Liver (tissue), 9 donors: ENCODE results near the gene IFT81. TPM values are rescaled to one million over a fixed set of nuclear protein-coding genes. Genes with fewer than 3 reads are reported as not detected.
A peak's percentile ranks its signal among the peaks of the same experiment; 100 is the strongest.

Experiments
- DNase-seq: peaks from one replicate; pipeline ENCODE4 v3.0.0-alpha.2; 2017; ENCODE audit warnings: low spot score
- H3K27ac ChIP-seq, 2 donors: one replicate each; pipeline ENCODE4 v1.7.0; 2013; ENCODE audit warnings: inconsistent platforms in 2 of 2, low read length in 2 of 2, control low read depth in 1 of 2, low read depth in 1 of 2, mild to moderate bottlenecking in 1 of 2
- H3K27me3 ChIP-seq, 4 donors: one replicate each; pipeline versions ENCODE4 v1.6.1 to v1.7.0; 2013; ENCODE audit warnings: low read length in 3 of 4, inconsistent platforms in 1 of 4, mild to moderate bottlenecking in 1 of 4, moderate library complexity in 1 of 4; ENCODE audit not compliant: control insufficient read depth in 4 of 4, insufficient read depth in 4 of 4
- H3K36me3 ChIP-seq, 4 donors: one replicate each; pipeline versions ENCODE4 v1.6.1 to v1.7.0; 2013; ENCODE audit warnings: low read length in 3 of 4, mild to moderate bottlenecking in 3 of 4, low read depth in 1 of 4, moderate library complexity in 1 of 4; ENCODE audit not compliant: control insufficient read depth in 4 of 4, insufficient read depth in 3 of 4
- H3K4me1 ChIP-seq, 4 donors: one replicate each; pipeline versions ENCODE4 v1.6.1 to v1.7.0; 2013; ENCODE audit warnings: low read length in 3 of 4, mild to moderate bottlenecking in 3 of 4, moderate library complexity in 1 of 4; ENCODE audit not compliant: control insufficient read depth in 4 of 4, insufficient read depth in 4 of 4
- H3K4me3 ChIP-seq, 3 donors: one replicate each; pipeline versions ENCODE4 v1.6.1 to v1.7.0; 2013; ENCODE audit warnings: low read length in 3 of 3, control low read depth in 1 of 3, low read depth in 1 of 3, mild to moderate bottlenecking in 1 of 3
- H3K9ac ChIP-seq, 2 donors: one replicate each; pipeline ENCODE4 v1.7.0; 2013; ENCODE audit warnings: low read length in 2 of 2, mild to moderate bottlenecking in 2 of 2, moderate library complexity in 2 of 2, control low read depth in 1 of 2, low read depth in 1 of 2
- H3K9me3 ChIP-seq, 4 donors: one replicate each; pipeline versions ENCODE4 v1.6.1 to v1.7.0; 2013; ENCODE audit warnings: low read length in 3 of 4; ENCODE audit not compliant: control insufficient read depth in 4 of 4
- EGR1 ChIP-seq, 2 donors: IDR thresholded peaks; 2 replicates each; pipeline ENCODE4 v1.6.1; 2016 to 2018; ENCODE audit warnings: antibody characterized with exemption in 2 of 2, low read depth in 2 of 2
- FOXA1 ChIP-seq: IDR thresholded peaks from 2 replicates; pipeline ENCODE4 v1.6.1; 2016; ENCODE audit warnings: antibody characterized with exemption
- FOXA2 ChIP-seq: IDR thresholded peaks from 2 replicates; pipeline ENCODE4 v1.6.1; 2016; ENCODE audit warnings: antibody characterized with exemption
- GABPA ChIP-seq, 2 donors: IDR thresholded peaks in 1 of 2; conservative IDR thresholded peaks in 1 of 2; 2 replicates each; pipeline ENCODE4 v1.6.1; 2016; ENCODE audit warnings: antibody characterized with exemption in 2 of 2, mild to moderate bottlenecking in 1 of 2, moderate library complexity in 1 of 2
- HNF4A ChIP-seq, 2 donors: conservative IDR thresholded peaks; 2 replicates each; pipeline ENCODE4 v1.6.1; 2016; ENCODE audit warnings: antibody characterized with exemption in 2 of 2, mild to moderate bottlenecking in 2 of 2
- JUND ChIP-seq, 2 donors: IDR thresholded peaks; 2 replicates each; pipeline ENCODE4 v1.6.1; 2016; ENCODE audit warnings: antibody characterized with exemption in 2 of 2
- RAD21 ChIP-seq, 2 donors: IDR thresholded peaks; 2 replicates each; pipeline ENCODE4 v1.6.1; 2016; ENCODE audit warnings: antibody characterized with exemption in 2 of 2, mild to moderate bottlenecking in 2 of 2
- RXRA ChIP-seq, 2 donors: IDR thresholded peaks; 2 replicates each; pipeline ENCODE4 v1.6.1; 2017 to 2018; ENCODE audit warnings: antibody characterized with exemption in 2 of 2, mild to moderate bottlenecking in 1 of 2
- SP1 ChIP-seq: IDR thresholded peaks from 2 replicates; pipeline ENCODE4 v1.6.1; 2018; ENCODE audit warnings: antibody characterized with exemption, mild to moderate bottlenecking
- YY1 ChIP-seq: IDR thresholded peaks from 2 replicates; pipeline ENCODE4 v1.6.1; 2016; ENCODE audit warnings: antibody characterized with exemption, mild to moderate bottlenecking
- WGBS: extraction: QIAGEN DNeasy Blood & Tissue Kit; methylation state at CpG from one replicate; pipeline ENCODE4 v1.1.7; 2013; 5-methylcytosine and 5-hydroxymethylcytosine counted together
- polyA plus RNA-seq, 2 donors: library from polyadenylated mRNA; stranded (reverse) in 1 of 2; unstranded in 1 of 2; fragments of 200-250 nt in 1 of 2; fragments of >200 nt in 1 of 2; fragmentation: Nextera tagmentation in 1 of 2; extraction: Ambion mirVana in 1 of 2; gene quantifications; one replicate each; pipeline versions ENCODE4 v1.2.1 to v1.2.3, GENCODE V29; 2013 to 2015
- total RNA-seq, 2 donors: library from RNA; depleted of rRNA; stranded (reverse); fragments of >200 nt; gene quantifications; one replicate each; pipeline ENCODE4 v1.2.3, GENCODE V29; 2014
- TF ChIP-seq, protein P1 (sequence below): fragments of 150-350 bp; IDR thresholded peaks from 2 replicates; pipeline ENCODE4 v1.5.1; 2017; ENCODE audit warnings: improper control_type of control experiment, low read depth, low read length; ENCODE audit not compliant: missing input control
- TF ChIP-seq, protein P2 (sequence below): IDR thresholded peaks from 2 replicates; pipeline ENCODE4 v1.6.1; 2016; ENCODE audit warnings: antibody characterized with exemption
- TF ChIP-seq, protein P3 (sequence below): IDR thresholded peaks from 2 replicates; pipeline ENCODE4 v1.6.1; 2016; ENCODE audit warnings: antibody characterized with exemption
- donor health status: healthy.
- donor health status: healthy.
- donor health status: healthy.
- donor health status: healthy.
- donor health status: healthy.

Gene IFT81
- total and polyA plus RNA-seq, 4 donors = 1.9 to 4.9 (median 2.8) TPM

DNA sequence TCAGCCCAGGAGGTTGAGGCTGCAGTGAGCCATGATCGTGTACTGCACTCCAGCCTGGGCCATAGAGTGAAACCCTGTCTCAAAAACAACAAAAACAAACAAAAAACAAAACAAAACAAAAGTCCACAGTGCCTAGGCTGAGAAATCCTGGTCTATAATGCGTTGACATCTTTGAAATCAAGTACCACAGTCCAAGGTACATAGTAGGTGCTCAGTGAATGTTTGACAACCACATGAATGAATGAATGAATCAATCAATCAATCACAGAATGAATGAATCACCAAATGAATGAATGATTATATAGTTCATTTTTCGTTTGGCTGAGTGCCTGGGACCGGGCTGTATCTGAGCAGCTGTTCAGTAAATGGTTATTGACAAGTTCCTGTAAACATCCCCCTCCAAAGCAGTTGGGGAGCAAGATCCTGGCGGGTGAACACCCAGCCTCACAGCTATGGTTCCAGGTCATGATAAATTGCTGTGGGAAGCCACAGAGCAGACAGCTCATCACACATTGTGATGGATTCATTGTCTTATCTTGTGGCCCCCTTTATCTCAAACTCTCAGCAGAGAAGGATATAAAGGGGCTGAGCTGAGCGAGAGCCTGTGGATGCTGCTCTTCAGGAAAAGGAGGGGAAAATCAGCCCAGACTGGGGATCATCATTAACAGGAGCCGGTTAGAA is 30.4 kb upstream of the IFT81 start:
- TF ChIP-seq FOXA1 = no peak
- TF ChIP-seq, protein P1, sequence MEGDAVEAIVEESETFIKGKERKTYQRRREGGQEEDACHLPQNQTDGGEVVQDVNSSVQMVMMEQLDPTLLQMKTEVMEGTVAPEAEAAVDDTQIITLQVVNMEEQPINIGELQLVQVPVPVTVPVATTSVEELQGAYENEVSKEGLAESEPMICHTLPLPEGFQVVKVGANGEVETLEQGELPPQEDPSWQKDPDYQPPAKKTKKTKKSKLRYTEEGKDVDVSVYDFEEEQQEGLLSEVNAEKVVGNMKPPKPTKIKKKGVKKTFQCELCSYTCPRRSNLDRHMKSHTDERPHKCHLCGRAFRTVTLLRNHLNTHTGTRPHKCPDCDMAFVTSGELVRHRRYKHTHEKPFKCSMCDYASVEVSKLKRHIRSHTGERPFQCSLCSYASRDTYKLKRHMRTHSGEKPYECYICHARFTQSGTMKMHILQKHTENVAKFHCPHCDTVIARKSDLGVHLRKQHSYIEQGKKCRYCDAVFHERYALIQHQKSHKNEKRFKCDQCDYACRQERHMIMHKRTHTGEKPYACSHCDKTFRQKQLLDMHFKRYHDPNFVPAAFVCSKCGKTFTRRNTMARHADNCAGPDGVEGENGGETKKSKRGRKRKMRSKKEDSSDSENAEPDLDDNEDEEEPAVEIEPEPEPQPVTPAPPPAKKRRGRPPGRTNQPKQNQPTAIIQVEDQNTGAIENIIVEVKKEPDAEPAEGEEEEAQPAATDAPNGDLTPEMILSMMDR = no peak
- TF ChIP-seq, protein P2, sequence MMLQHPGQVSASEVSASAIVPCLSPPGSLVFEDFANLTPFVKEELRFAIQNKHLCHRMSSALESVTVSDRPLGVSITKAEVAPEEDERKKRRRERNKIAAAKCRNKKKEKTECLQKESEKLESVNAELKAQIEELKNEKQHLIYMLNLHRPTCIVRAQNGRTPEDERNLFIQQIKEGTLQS = no peak
- no peak for TF ChIP-seq SP1
- no peak for TF ChIP-seq JUND (IDR thresholded peaks at IDR 0.05)
- TF ChIP-seq RXRA (IDR thresholded peaks at IDR 0.05) = no peak
- no peak for TF ChIP-seq RAD21 (IDR thresholded peaks at IDR 0.05)
- no peak for TF ChIP-seq HNF4A (conservative IDR thresholded peaks at IDR 0.05)
- TF ChIP-seq GABPA (IDR thresholded peaks at IDR 0.05 in 1 of 2, conservative IDR thresholded peaks at IDR 0.05 in 1 of 2) = no peak
- TF ChIP-seq EGR1 (IDR thresholded peaks at IDR 0.05; ENCODE audit: low read depth in 2 of 2) = no peak
- TF ChIP-seq FOXA2 = no peak
- TF ChIP-seq, protein P3, sequence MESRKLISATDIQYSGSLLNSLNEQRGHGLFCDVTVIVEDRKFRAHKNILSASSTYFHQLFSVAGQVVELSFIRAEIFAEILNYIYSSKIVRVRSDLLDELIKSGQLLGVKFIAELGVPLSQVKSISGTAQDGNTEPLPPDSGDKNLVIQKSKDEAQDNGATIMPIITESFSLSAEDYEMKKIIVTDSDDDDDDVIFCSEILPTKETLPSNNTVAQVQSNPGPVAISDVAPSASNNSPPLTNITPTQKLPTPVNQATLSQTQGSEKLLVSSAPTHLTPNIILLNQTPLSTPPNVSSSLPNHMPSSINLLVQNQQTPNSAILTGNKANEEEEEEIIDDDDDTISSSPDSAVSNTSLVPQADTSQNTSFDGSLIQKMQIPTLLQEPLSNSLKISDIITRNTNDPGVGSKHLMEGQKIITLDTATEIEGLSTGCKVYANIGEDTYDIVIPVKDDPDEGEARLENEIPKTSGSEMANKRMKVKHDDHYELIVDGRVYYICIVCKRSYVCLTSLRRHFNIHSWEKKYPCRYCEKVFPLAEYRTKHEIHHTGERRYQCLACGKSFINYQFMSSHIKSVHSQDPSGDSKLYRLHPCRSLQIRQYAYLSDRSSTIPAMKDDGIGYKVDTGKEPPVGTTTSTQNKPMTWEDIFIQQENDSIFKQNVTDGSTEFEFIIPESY = no peak
- Histone ChIP-seq H3K4me1 (peaks cover 9 to 30% (median 25%) of the 10 kb centered on the region in 4 donors), H3K36me3 (no peaks in the 10 kb centered on the region), H3K27me3 (no peaks in the 10 kb centered on the region), H3K9ac (no peak overlapping the region), H3K27ac (no peak overlapping the region), H3K9me3 (no peaks in the 10 kb centered on the region), H3K4me3 (no peak overlapping the region)
- WGBS = 64% methylated on average over 7 of the region's 7 CpGs
- DNase-seq = no peak

DNA sequence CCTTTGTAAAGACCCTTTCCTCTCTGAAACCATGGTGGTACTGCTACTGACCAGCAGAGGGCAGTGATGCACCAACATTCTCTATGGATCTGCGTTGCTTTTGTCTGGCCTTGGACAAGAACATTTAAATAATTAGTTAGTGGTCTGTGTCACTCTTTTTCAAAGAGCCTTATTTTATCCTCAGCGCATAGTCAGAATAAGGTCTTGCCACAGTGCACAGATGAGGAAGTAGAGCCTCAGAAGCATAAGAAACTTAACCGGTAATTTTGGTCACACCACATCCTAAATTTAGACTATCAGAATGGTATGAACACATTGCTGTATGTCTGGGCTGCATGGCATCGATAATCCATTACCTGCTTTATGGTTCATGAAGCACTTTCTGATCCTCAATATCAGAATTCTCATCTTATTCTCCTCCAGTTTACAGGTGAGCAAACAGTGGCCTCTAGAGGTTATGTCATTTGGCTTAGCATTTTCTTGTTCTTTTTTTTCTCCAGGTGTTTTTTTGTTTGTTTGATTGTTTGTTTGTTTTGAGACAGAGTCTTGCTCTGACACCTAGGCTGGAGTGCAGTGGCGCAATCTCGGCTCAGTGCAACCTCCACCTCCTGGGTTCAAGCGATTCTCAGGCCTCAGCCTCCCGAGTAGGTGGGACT is 23.7 kb upstream of the IFT81 start:
- Histone ChIP-seq H3K9ac (peak overlapping the region in 1 of 2 donors; percentile 19), H3K27ac (peak overlapping the region; percentile 5 to 51), H3K36me3 (no peaks in the 10 kb centered on the region), H3K4me1 (peaks cover 2 to 24% (median 8%) of the 10 kb centered on the region in 4 donors), H3K4me3 (no peak overlapping the region), H3K9me3 (no peaks in the 10 kb centered on the region), H3K27me3 (no peaks in the 10 kb centered on the region)
- TF ChIP-seq, protein P1 = peak; percentile 91
- no peak for TF ChIP-seq FOXA1
- TF ChIP-seq, protein P3 = no peak
- TF ChIP-seq FOXA2 = no peak
- peak; percentile 96 to 98 for TF ChIP-seq RAD21 (IDR thresholded peaks at IDR 0.05)
- no peak for TF ChIP-seq YY1
- peak; percentile 66 for DNase-seq
- 37% methylated on average over 8 of the region's 8 CpGs for WGBS
